Suppressor macrophage treated with lipopolysaccharide for 4 hours (primary cell): ENCODE measurements around the gene WDR27.
"Not testable (repeated sequence)": the region's sequence is repeated elsewhere in the genome, so short reads cannot be mapped to it uniquely, and the experiment has no call there.

ENCODE experiments used
- DNase-seq: peaks from one replicate; pipeline ENCODE4 v3.0.0-alpha.2; 2020

The WDR27 gene

GRCh38 chr6:169511785-169512184 lies 190.0 kb downstream of the WDR27 start:
- DNase-seq = not testable (repeated sequence)

- DNase-seq = no peak
Observed at GRCh38 chr6:169510871-169511270, 191.0 kb downstream of the WDR27 start.

GRCh38 chr6:169508452-169508851 lies 193.4 kb downstream of the WDR27 start:
- no peak for DNase-seq

GRCh38 chr6:169503422-169504152 lies 198.2 kb downstream of the WDR27 start:
- no peak for DNase-seq

- DNase-seq = no peak
Observed at GRCh38 chr6:169502445-169502844, 199.4 kb downstream of the WDR27 start.

- DNase-seq = no peak
Observed at GRCh38 chr6:169501777-169502313, 200.0 kb downstream of the WDR27 start.

- no peak for DNase-seq
Observed at GRCh38 chr6:169501128-169501527, 200.7 kb downstream of the WDR27 start.

- no peak for DNase-seq
Observed at GRCh38 chr6:169500688-169501087, 201.1 kb downstream of the WDR27 start.

- DNase-seq = no peak
Observed at GRCh38 chr6:169499848-169500247, 202.0 kb downstream of the WDR27 start.

- DNase-seq = no peak
Observed at GRCh38 chr6:169498916-169499513, 202.8 kb downstream of the WDR27 start.

- DNase-seq = no peak
Observed at GRCh38 chr6:169495601-169496000, 206.2 kb downstream of the WDR27 start.

GRCh38 chr6:169494038-169494437 lies 207.8 kb downstream of the WDR27 start:
- DNase-seq = no peak

- DNase-seq = no peak
Observed at GRCh38 chr6:169491482-169491881, 210.3 kb downstream of the WDR27 start.

- DNase-seq = no peak
Observed at GRCh38 chr6:169490830-169491229, 211.0 kb downstream of the WDR27 start.

- DNase-seq = no peak
Observed at GRCh38 chr6:169490246-169490641, 211.6 kb downstream of the WDR27 start.

GRCh38 chr6:169489563-169490245 lies 212.1 kb downstream of the WDR27 start:
- DNase-seq = no peak

- no peak for DNase-seq
Observed at GRCh38 chr6:169487579-169488436, 214.0 kb downstream of the WDR27 start.

GRCh38 chr6:169479783-169480495 lies 221.9 kb downstream of the WDR27 start:
- no peak for DNase-seq

GRCh38 chr6:169474362-169474761 lies 227.5 kb downstream of the WDR27 start:
- no peak for DNase-seq

- no peak for DNase-seq
Observed at GRCh38 chr6:169473663-169474062, 228.2 kb downstream of the WDR27 start.

- DNase-seq = no peak
Observed at GRCh38 chr6:169472786-169473416, 228.9 kb downstream of the WDR27 start.

- no peak for DNase-seq
Observed at GRCh38 chr6:169470790-169471189, 231.0 kb downstream of the WDR27 start.
